SH-SY5Y (cell line): ENCODE results near the gene IFNB1.

ENCODE experiments used
- GATA2 ChIP-seq: IDR thresholded peaks from 2 replicates; pipeline ENCODE4 v1.6.1; 2011; ENCODE audit warnings: mild to moderate bottlenecking, low read depth, low read length
- GATA3 ChIP-seq: IDR thresholded peaks from 2 replicates; pipeline ENCODE4 v1.6.1; 2011; ENCODE audit warnings: low read depth, mild to moderate bottlenecking, low read length, moderate library complexity

The IFNB1 gene

GRCh38 chr9:21031091-21031807 lies 46.5 kb downstream of the IFNB1 start, which contains the start of gene HACD4:
Gene HACD4, minus strand, starts transcription at chr9:21031640. Its CDS starts 50 bp downstream, at chr9:21031590.
- no peak for TF ChIP-seq GATA3
- TF ChIP-seq GATA2, result no peak

- TF ChIP-seq GATA2, result no peak
- TF ChIP-seq GATA3, result no peak
These were observed 47.2 kb downstream of the IFNB1 start for GRCh38 chr9:21030389-21031035.

GRCh38 chr9:21029661-21030060 lies 48.1 kb downstream of the IFNB1 start:
- TF ChIP-seq GATA2 (no peak), GATA3 (no peak)

GRCh38 chr9:21028466-21028865 lies 49.3 kb downstream of the IFNB1 start:
- TF ChIP-seq GATA3 (no peak), GATA2 (no peak)

- TF ChIP-seq GATA2, result no peak
- TF ChIP-seq GATA3, result no peak
These were observed 50.4 kb downstream of the IFNB1 start for GRCh38 chr9:21027295-21027694.
